Activated CD4-positive, alpha-beta T cell treated with anti-CD3 and anti-CD28 coated beads for 1 hour (primary cell): Measurements from ENCODE around the gene SPRYD3.
A peak's percentile ranks its signal among the peaks of the same experiment; 100 is the strongest.
"Not testable (repeated sequence)": the region's sequence is repeated elsewhere in the genome, so short reads cannot be mapped to it uniquely, and the experiment has no call there.

ENCODE experiments used
- DNase-seq: peaks from one replicate; pipeline ENCODE4 v3.0.0-alpha.2; 2020

Gene SPRYD3

DNA sequence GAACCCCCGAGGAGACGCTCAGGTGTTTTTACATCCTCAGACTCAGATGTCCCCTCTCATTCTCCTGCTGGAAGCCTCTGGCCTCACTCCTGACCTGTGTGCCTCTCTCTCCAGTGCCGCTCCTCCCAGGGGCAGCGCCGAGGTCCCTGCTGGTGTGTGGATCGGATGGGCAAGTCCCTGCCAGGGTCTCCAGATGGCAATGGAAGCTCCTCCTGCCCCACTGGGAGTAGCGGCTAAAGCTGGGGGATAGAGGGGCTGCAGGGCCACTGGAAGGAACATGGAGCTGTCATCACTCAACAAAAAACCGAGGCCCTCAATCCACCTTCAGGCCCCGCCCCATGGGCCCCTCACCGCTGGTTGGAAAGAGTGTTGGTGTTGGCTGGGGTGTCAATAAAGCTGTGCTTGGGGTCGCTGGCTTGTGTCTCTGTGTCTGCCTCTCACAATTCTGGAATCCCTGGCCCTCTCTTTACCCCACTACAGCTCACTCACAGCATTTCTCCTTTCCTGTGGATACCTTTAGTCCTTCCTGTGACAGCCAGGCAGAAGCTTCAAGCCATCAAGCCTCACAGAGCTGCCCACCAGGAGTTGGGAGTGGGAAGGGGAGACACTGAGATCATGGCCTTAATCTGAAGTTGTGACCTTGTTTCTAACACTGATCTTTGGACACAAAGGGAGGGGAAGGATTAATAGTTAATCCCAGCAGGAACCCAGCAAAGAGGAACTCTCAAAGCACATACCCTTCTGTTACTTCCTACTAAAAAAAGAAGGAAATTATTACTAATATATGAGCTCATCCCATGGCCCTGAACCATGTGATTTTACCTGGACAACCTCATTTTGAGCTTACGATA is 23.0 kb upstream of the SPRYD3 start:
- DNase-seq: no peak

DNA sequence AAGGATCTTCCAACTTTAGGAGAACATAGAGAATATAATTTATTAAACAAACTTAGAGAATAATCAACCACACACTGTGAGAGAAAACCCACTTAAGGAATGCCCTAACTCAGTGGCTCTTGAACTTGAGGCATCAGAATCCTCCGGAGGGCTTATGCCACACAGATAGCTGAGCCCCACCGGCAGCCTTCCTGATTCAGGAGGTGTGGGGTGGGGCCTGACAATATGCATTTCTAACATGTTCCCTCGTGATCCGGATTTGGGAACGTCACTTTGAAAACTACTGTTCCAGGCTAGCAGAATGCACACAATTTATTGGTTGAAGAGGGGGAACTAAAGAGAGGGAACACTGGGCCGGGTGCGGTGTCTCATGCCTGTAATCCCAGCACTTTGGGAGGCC is 22.1 kb upstream of the SPRYD3 start:
- DNase-seq: no peak

DNA sequence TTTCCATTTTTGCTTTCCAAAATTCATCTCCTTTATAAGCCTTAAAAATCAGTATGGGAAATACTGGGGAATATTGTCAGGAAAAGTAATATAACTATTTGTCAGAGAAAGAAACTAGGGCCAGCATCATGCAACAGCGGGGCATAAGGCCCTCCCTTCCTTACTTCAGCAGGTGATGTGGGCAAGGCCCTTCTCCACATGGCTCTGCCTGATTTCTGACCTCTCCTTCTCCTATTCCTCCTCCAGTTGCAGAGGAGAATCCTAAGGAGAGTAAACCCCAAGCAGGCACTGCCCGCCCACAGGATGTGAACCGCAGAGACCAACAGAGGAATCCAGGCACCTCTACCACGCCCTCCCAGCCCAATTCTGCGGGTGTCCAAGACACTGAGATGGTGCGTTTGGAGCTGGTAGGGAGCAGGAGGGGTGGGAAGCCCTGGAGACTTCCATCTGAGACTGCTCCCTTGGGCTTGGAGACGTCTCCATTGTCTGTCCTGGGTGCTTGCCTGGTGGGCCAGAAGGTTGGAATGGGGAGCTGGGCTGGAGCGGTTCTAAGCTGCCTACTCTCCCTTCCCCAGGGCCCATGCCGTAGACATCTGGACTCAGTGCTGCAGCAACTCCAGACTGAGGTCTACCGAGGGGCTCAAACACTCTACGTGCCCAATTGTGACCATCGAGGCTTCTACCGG is 21.4 kb upstream of the SPRYD3 start:
- no peak for DNase-seq

DNA sequence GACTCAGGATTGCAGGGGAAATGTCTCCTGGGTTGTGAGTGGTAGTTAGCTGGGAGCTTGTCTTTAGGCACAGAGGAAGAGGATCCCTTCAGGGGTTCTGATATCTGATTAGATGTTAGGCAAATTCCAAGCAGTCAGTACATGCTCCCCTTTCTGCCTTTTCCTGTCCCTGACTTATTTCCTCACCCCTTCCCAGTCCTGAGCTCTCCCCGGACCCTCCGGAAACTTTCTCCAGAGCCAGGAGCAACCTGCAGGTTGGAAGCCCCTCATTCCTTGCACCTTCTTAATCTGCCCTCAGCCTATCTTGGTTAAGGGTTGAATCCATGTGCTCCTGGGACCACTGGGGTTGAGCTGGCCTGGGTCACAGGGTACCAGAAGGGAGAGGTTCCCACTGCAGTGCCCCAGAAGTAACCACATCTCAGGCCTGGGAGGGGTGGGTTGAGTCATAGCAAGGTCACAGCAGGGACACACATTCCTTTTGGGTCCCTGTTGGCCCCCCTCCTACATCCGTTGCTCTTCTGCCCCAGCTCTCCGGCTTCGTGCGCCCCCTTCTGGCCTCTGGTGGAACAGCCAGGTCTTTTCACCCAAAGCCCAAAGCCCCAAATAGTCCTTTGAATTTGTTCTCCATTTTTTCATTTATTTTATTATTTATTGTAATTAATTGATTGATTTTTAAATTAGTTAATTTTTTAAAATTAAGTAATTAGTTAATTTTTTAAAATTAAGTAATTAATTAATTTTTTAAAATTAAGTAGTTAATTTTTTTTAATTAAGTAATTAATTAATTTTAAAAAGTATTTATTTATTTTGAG is 20.1 kb upstream of the SPRYD3 start:
- DNase-seq: peak; percentile 80

DNA sequence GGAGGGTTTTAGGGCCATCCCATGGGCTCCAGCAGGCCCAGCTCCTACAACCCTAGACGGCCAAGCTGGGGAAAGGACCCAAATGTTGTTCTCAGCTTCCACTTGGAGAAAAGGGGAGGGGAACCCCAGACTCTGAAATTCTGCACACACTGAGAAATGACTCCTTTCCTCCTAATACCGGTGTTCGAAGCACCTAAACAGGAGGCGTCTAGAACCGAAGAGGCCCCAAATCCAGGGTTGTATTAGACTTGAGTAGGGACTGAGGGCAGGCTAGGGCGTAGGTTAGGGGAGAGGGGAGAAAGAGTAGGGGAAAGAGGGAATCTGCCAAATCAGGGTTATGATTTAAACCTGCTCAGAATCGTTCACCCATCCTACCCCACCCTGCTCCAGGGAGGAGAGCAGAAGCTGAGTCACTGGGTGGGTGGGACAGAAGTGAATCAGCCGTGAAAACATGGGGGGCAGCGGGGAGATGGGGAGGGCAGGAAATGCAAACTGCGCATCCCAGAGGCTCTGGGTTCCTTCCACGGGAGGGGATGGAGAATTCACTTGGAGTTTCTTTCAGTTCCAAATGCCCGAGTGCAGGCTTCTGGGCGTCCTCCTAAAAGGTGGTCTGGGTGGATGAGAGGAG is 19.3 kb upstream of the SPRYD3 start:
- no peak for DNase-seq

DNA sequence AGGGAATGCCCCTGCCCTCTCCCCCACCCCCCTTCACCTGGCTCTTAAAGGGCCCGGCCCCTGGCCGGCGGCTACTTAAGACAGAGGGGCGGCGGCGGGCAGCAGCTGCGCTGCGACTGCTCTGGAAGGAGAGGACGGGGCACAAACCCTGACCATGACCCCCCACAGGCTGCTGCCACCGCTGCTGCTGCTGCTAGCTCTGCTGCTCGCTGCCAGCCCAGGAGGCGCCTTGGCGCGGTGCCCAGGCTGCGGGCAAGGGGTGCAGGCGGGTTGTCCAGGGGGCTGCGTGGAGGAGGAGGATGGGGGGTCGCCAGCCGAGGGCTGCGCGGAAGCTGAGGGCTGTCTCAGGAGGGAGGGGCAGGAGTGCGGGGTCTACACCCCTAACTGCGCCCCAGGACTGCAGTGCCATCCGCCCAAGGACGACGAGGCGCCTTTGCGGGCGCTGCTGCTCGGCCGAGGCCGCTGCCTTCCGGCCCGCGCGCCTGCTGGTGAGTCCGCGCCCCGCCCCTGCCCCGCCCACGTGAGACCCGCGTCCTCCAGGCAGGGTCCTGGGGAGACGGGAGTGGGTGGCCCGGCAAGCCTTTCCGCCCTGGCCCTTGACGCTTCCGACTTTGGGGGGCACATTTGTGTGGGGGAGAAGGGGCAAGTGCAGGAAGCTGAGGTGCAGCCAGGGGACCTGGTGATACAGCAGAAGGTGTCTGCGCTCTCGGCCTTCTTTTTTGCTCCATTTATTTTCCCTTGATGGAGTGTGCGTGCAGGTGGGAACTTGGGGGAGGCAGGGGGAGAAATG is 18.6 kb upstream of the SPRYD3 start, which contains the start of gene IGFBP6:
Gene IGFBP6 (plus strand): TSS at position 104 of the 790 bp plus-strand sequence. CDS start 51 bp downstream, at position 155.
- DNase-seq: peak; percentile 32

DNA sequence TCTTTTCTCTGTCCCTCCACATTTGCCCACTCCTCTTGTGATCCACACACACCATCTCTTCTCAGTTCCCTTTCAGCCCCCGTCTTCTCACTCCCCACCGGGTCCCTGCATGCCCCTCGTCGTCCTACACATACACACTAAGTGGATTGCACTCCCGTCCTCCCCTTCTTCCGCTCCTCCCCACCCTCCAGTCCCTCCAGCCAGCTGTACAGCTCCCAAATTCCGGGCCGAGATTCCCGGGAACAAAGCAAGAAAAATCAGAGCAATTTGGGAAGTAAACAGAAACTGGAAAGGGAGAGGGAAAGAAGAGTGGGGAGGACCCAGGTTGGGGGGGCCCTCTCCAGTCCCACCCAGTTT is 18.0 kb upstream of the SPRYD3 start:
- no peak for DNase-seq

DNA sequence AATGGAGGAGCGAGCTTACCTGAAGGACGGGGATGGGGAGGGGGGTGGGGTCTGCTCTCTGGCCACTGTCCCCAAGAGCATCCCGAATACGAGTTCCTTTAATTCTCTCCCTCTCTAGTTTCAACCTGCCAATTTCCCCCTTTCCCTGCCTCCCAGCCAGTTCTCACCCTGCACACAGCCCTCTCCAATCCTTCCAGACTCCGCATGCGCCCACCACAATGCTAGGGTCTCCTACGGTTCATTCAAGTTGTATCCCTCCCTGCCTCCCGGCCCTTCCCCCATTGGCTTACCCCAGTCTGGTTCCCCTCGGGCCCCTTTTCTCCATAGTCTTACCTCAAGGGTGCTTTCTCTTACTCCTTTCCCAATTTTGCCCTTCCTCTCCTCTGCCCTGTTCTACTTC is 17.6 kb upstream of the SPRYD3 start:
- no peak for DNase-seq

DNA sequence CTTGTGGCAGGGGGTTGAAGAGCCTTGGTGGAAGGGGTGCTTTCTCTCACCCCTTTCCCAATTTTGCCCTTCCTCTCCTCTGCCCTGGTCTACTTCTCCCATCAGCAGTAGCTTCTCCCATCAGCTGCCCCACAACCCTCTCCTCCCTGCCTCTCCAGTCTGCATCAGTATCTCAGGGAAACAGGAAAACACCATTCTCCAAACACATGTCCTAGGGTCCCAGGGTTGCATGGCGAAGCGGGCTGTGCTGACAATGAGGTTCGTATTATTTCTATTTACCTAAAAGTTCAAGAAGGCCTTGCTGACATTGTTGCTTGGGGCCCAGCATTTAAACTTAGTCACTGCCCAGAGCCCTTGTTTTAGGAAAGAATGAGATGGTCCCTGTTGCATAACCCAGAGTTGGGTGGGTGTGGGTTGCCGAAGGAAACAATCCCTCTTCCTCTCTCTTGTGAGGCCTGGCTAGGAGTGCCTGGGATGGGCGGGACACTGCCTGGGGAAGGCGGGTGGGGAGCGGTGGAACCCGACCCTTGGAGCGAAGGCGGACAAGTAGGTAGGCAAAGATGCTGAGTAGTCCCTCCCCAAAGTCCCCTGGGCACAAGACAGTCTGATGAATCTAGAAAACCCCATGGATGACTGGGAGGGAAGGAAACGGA is 17.0 kb upstream of the SPRYD3 start:
- DNase-seq: no peak

DNA sequence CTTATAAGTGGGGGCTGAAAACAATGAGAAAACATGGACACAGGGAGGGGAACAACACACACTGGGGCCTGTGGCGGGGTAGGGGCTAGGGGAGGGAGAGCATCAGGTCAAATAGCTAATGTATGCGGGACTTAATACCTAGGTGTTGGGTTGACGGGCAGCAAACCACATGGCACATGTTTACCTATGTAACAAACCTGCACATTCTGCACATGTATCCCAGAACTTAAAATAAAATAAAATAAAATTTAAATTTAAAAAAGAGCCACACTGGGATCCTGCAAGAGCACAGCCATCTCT is 16.4 kb upstream of the SPRYD3 start:
- DNase-seq: not testable (repeated sequence)

DNA sequence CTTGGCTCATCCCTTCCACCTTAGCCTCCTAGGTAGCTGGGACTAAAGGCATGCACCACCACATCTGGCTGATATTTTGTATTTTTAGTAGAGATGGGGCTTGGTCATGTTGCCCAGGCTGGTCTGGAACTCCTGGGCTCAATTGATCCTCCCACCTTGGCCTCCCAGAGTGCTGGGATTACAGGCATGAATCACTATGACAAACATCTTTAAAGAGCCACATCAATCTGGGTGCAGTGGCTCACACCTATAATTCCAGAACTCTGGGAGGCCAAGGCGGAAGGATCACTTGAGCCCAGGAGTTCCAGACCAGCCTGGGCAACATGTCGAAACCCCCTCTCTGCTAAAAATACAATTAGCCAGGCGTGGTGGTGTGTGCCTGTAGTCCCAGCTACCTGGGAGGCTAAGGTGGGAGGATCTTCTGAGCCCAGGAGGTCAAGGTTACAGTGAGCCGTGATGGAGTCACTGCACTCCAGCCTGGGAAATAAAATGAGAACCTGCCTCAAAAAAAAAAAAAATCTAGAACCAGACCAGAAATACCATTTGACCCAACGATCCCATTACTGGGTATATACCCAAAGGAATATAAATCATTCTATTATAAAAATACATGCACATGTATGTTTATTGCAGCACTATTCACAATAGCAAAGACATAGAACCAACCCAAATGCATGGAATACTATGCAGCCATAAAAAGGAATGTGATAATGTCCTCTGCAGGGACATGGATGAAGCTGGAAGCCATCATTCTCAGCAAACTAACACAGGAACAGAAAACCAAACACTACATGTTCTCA is 15.8 kb upstream of the SPRYD3 start:
- DNase-seq: not testable (repeated sequence)

DNA sequence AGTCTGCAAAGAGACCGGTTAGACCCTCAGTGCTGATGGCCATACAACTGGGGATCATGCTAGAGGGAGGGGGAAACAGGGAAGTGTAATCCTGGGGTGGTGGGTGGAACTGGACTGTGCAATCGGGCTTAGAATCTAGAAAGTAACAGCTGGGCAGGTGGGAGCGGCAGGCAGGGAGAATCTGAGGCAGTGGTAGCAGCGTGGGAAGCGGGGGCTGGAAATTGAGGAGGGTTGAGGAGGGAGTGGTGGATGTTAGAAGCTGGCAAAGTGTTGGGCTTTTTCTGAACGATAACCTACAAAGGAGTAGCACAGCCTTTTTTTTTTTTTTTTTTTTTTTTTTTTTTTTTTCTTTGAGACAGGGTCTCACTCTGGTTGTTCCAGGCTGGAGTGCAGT is 15.2 kb upstream of the SPRYD3 start:
- no peak for DNase-seq

DNA sequence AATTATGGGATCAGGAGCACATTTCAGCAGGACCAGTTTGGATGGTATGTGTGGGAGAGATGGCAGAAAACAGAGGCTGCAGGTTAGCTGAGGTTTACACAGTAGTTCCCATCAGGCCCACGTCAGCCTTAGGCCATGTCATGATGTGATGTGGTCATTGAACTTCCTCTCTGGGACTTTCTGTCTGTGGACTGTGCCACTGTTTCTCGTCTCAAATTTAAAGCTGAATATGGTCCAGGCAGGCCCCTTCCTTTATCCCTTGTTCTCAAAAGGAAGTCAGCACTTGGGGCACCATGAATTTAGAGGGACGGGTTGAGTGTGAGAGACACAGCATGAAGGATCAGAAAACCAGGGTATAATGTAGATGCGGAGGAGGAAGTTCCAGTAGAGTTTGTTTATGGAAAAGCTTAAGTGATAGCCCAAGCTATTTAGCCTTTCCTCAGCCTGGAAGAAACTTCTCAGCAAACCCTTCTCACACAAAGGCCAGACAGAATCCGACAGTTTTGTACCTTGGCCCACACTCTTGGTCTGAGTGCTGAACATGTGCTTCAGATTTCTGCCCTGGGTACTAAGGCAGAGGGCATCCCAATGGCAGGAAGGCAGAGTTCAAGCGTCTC is 14.7 kb upstream of the SPRYD3 start:
- no peak for DNase-seq

DNA sequence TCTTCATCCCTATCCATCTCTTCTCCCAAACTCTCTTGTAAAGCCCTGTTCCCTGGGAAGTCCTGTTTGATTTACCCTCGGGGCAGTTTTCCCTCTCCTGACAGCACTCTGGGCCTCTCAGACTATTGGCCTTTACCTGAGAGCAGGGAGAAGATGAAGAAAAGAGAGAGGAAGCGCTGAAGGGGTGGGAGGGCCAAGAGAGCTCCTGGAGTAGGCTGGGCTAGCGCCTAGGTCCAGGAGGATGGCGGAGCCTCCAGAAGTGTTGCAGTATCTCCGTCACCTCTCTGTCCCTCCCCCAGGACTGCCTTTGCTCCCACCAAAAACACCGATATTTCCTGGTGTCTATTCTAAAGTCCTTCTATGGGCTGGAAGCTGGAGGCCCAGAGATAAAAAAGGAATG is 12.6 kb upstream of the SPRYD3 start:
- DNase-seq: no peak

DNA sequence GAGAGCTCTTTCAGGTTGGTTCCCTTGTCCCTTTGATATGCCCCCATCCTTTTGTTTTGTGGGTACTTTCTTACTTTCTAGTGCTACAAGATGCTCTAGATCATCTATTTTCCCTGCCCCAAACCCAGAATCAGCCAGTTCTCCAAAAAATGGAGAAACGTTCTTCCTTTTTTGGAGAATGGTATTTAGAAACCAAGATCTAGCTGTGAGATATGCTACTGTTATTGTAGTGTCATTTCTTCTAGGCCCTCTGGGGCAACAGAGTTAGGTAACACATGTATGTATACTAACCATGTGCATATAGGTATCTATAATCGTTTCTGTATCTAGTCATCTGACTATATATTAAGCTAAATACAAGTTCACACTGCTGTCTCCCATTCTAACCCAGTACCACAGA is 11.4 kb upstream of the SPRYD3 start:
- DNase-seq: no peak

DNA sequence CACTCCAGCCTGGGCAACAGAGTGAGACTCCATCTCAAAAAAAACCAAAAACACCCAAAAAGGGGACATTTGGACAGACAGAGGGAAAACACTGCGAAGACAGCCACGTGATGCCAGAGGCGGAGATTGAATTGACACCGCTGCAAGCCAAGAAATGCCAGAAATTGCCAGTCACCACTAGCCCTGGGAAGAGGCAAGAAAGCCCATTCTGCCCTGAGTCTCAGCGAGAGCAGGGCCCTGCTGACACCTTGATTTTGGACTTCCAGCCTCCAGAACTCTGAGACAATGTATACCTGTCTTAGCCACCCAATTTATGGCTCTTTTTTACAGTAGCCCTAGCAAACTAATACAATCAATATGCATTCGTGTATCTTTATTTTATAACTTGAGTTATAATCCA is 10.9 kb upstream of the SPRYD3 start:
- no peak for DNase-seq

DNA sequence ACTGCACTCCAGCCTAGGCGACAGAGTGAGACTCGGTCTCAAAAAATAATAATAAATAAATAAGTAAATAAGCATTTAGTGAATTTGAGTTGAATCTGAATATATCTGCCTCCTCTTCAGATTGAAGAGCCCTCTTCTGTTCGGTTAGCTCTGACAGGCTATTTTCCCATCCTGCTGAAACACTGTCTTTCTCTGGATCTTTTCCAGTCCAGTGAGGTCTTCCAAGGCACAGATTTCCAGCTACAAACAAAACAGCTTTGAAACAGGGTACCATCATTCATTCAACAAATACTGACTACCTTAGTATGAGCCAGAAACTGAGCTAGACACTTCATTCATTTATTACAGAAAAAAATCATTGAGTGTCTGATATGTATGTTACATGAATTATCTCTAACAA is 7.2 kb upstream of the SPRYD3 start:
- no peak for DNase-seq

DNA sequence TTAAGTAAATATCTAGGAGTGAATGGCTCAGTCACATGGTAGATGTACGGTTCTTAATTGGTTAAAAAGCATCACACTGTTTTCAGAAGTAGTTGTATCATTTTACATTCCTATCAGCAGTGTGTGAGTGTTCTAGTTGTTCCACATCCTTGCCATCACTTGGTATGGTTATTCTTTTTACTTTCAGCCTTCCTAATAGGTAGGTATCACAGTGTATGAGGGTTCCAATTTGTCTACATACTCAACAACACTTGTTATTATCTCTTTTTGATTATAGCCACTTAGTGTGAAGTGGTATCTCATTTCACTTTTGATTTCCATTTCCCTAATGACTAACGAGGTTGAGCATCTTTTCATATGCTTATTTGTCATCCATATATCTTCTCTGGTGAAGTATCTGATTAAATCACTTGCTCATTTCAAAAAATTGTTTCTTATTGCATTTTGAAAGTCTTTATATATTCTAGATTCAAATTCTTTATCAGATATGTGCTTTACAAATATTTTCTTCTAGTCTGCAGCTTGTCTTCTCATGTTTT is 3.5 kb upstream of the SPRYD3 start:
- no peak for DNase-seq

DNA sequence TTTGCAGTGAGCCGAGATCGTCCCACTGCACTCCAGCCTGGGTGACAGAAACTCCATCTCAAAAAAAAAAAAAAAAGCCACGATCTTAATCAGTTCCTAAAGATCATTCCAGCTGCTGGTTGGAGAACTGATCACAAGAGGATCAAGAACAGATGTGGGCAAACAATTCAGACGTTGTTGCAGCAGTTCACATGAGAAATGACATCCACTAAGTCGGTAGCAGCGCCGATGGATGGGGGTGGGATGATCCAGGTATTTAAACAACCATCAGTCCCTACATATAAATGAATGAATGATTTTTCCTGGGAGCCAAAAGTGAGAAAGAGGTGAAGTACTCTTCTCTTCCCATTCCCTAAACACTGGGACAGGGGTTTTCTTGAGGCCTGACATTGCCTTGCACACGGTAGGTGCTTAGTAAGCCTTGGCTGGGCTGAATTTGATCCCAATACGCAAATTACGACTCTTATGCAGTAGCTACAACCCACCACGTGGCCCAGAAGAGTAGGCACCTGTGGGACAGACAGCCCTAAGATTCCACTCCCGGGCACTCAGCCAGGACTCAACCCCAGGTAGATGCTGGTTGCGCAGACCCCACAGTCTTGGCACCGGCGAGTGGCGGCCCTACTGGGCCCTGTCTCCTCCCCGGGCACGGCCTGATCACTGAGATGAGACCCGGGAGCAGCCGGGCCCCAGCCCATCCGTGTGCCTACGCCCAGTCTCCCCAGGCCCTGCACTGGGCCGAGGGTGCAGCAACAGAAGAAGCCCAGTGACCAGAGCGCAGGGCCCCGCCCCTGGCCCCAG is 565 bp downstream of the SPRYD3 start:
- DNase-seq: peak; percentile 31
